ENCODE measurements around the gene SYCP2. TPM values are rescaled to one million over a fixed set of nuclear protein-coding genes. Genes with fewer than 3 reads are reported as not detected.
A peak's percentile ranks its signal among the peaks of the same experiment; 100 is the strongest.

Gene SYCP2
- polyA plus RNA-seq (2011; rRNA removed) = 0.47 and 1.2 TPM in 2 replicates
- polyA minus RNA-seq (2011; rRNA and poly(A)+ RNA removed) = 0.09 and 0.72 TPM in 2 replicates

- Histone ChIP-seq H3K27me3 (ENCODE audit: control insufficient read depth, insufficient read depth, low read length) (no peaks in the 10 kb centered on the region), H3K4me3 (ENCODE audit: low read depth, low read length) (peak within 1 kb of the TSS; percentile 57), H3K36me3 (ENCODE audit: control insufficient read depth, insufficient read depth, low read length) (no peaks in the 10 kb centered on the region)
- TF ChIP-seq, protein P1, sequence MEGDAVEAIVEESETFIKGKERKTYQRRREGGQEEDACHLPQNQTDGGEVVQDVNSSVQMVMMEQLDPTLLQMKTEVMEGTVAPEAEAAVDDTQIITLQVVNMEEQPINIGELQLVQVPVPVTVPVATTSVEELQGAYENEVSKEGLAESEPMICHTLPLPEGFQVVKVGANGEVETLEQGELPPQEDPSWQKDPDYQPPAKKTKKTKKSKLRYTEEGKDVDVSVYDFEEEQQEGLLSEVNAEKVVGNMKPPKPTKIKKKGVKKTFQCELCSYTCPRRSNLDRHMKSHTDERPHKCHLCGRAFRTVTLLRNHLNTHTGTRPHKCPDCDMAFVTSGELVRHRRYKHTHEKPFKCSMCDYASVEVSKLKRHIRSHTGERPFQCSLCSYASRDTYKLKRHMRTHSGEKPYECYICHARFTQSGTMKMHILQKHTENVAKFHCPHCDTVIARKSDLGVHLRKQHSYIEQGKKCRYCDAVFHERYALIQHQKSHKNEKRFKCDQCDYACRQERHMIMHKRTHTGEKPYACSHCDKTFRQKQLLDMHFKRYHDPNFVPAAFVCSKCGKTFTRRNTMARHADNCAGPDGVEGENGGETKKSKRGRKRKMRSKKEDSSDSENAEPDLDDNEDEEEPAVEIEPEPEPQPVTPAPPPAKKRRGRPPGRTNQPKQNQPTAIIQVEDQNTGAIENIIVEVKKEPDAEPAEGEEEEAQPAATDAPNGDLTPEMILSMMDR (IDR thresholded peaks at IDR 0.05; ENCODE audit: insufficient read depth, low read depth, low read length) = no peak
- CTCF ChIA-PET = interaction anchor here (0.6 to 3.5 kb wide), 14 partner anchors 9 to 146 kb away, joined by 3 to 26 read pairs (median 4); no protein-coding TSS in a partner anchor
- DNase-seq (ENCODE audit: low read depth) = no peak
- POLR2A ChIA-PET = no interaction called here
Measured at GRCh38 chr20:59933296-59933848, at the start of gene SYCP2. Gene SYCP2 (minus strand): TSS chr20:59933637. CDS start chr20:59922413, 11,224 bp downstream.

DNA sequence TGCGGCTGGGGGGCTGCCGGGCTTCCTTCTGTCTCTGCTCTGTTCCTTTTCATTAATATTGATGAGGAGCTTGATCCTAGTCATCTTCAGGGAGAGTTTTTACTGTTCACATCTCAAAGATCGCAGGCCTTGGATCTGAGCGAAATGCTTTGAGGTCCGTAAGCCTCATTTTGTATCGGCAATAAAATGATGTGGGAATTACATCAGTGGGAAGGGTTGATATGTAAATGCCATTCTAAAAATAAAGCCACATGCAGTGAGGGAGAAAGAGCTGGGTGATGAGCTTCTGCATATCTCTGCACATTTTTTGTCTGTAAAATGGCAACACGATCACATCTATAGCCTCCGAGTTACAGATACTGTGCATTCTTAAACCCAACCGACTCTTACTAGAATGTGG lies 49.6 kb upstream of the SYCP2 start:
- Histone ChIP-seq H3K27me3 (ENCODE audit: control insufficient read depth, insufficient read depth, low read length) (no peaks in the 10 kb centered on the region), H3K36me3 (ENCODE audit: control insufficient read depth, insufficient read depth, low read length) (no peaks in the 10 kb centered on the region), H3K4me3 (ENCODE audit: low read depth, low read length) (no peak overlapping the region)
- CTCF ChIA-PET = no interaction called here
- no peak for DNase-seq (ENCODE audit: low read depth)
- TF ChIP-seq, protein P1 (IDR thresholded peaks at IDR 0.05; ENCODE audit: insufficient read depth, low read depth, low read length) = no peak
- POLR2A ChIA-PET = no interaction called here

GRCh38 chr20:59977086-59977485 lies 43.6 kb upstream of the SYCP2 start:
- DNase-seq (ENCODE audit: low read depth) = no peak
- ChIA-PET CTCF (no interaction called here), POLR2A (no interaction called here)
- Histone ChIP-seq H3K27me3 (ENCODE audit: control insufficient read depth, insufficient read depth, low read length) (no peaks in the 10 kb centered on the region), H3K36me3 (ENCODE audit: control insufficient read depth, insufficient read depth, low read length) (no peaks in the 10 kb centered on the region), H3K4me3 (ENCODE audit: low read depth, low read length) (no peak overlapping the region)
- TF ChIP-seq, protein P1 (IDR thresholded peaks at IDR 0.05; ENCODE audit: insufficient read depth, low read depth, low read length) = no peak

- CTCF ChIA-PET = no interaction called here
- TF ChIP-seq, protein P1 (IDR thresholded peaks at IDR 0.05; ENCODE audit: insufficient read depth, low read depth, low read length) = no peak
- H3K4me3 ChIP-seq (ENCODE audit: low read depth, low read length) = no peak overlapping the region
- no peaks in the 10 kb centered on the region for H3K36me3 ChIP-seq (ENCODE audit: control insufficient read depth, insufficient read depth, low read length)
- no peak for DNase-seq (ENCODE audit: low read depth)
- POLR2A ChIA-PET = no interaction called here
- no peaks in the 10 kb centered on the region for H3K27me3 ChIP-seq (ENCODE audit: control insufficient read depth, insufficient read depth, low read length)
Measured at GRCh38 chr20:59976156-59976782, 42.8 kb upstream of the SYCP2 start.

DNA sequence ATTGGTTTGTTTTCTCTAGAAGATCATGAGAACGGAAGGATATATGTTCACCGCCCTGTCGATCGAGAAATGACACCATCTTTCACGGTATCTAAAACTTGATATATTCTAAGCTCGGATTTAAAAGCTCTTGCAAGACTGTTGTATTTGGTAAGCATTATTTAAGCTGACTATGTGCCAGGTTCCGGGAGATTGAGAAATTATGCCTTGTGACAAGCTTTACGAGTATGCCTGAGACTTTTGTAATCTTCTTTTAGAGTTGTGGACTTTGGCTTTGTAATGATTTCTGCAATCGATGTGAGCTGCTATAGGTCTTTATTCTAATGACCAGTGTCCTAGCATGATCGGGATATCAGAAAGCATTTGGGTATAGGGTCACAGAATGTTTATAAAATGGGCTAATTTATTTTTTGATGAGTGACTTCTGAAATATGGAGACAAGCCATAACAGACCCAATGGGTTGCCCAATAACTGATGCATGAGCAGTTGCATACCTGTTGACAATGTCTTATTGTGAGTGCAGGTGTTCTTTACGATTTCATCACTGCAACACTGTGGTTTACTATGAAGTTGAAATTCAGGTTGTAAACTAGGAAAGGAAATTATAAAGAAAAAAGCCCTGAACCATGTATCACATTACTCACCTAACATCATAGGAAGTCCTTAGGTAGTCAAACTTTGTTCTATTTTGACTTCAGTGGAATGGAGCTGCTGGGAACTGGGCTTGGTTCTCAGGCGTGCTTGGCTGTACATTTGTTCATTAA lies 38.8 kb upstream of the SYCP2 start:
- Histone ChIP-seq H3K4me3 (ENCODE audit: low read depth, low read length) (no peak overlapping the region), H3K27me3 (ENCODE audit: control insufficient read depth, insufficient read depth, low read length) (no peaks in the 10 kb centered on the region), H3K36me3 (ENCODE audit: control insufficient read depth, insufficient read depth, low read length) (no peaks in the 10 kb centered on the region)
- POLR2A ChIA-PET = no interaction called here
- DNase-seq (ENCODE audit: low read depth) = no peak
- TF ChIP-seq, protein P1 (IDR thresholded peaks at IDR 0.05; ENCODE audit: insufficient read depth, low read depth, low read length) = no peak
- CTCF ChIA-PET = interaction anchor here (1.0 to 1.9 kb wide), 3 partner anchors 10 to 17 kb away, joined by 3 to 6 read pairs (median 3); partner anchors contain the start of gene CDH26

Data from BJ (cell line).